GM19395 (cell line): ENCODE results near the gene BCL11B.

Source experiments
- ATAC-seq: cut with Tn5 transposase; IDR thresholded peaks from one replicate; pipeline ENCODE4 v1.9.1; 2021; ENCODE audit warnings: mild to moderate bottlenecking, moderate library complexity; ENCODE audit not compliant: unreplicated experiment

BCL11B gene

GRCh38 chr14:99141236-99141635, 130.8 kb downstream of the BCL11B start:
- ATAC-seq = no peak

DNA sequence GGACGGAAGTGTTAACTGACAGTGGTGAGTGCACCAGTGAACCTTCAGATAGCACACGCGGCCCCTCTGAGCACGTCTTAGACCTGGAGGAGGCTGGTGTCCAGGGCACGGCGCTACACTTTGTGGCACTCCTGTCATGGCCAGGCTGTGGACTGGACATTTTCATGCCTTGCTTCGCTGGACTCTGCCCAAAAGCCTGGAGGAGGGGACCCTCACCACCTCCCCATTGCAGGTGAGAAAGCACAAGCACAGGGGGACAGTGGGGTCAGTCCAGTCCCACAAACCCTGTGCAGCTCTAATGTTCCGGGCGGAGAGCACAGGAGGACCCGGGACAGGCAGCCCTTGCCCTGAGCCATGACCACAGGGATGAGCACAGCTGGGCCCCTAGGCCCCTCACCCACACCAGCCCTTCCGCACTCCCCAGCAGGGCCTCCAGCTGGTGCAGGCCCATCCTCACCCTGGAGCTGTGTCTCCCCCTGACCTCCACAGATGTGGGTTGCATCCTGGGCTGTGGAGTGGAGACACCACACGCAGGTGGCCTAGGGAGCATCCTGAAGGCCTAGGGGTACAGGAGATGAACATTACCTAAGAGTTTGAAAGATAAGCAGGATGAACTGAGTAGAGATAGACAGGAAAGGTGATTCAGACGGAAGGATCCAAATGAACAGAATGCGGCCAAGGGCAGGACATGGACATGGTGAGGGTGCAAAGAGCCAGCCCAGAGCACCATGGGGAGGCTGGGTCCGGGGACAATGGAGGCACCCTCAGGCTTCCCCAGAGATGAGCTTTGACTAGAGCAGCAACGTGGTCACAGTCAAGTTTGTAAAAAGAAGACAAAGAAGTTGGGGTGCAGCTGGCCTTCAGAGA, 132.8 kb downstream of the BCL11B start:
- ATAC-seq = no peak

- ATAC-seq = no peak
These were observed 134.0 kb downstream of the BCL11B start for GRCh38 chr14:99137913-99138571.

DNA sequence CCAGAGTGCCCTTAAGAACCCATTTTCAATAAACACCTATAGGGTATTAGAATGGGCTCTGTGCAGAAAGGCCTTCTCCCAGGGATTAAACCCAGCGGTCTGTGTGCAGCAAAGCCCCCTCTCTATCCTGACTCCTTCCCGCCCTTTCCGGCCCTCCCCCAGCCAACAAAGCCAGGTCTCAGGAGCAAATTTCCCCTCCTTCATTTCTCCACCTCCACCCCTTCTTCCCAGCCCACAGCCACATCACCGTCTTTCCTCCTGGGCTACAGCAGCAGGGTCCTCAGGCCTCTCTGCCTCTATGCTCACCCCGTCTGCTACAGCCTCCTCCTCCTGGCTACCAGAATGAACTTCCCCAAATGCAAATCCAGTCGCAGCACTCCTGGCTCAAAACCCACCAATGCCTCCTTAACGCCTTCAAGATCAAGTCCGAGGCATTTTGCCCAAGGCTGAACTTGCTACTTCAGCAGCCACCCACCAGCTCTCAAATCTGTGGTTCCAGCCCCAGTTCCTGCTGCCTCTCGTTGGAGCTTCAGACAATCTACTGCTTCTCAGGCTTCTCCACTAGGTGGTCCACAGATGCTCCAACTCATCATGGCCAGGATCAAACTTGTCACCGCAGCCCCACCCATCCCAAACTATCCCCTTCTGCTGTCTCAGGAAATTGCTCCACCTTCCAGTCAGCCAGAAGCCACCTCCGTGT, 134.8 kb downstream of the BCL11B start:
- no peak for ATAC-seq

GRCh38 chr14:99136401-99136800, 135.6 kb downstream of the BCL11B start:
- no peak for ATAC-seq

- ATAC-seq = no peak
These were observed 136.0 kb downstream of the BCL11B start for GRCh38 chr14:99136047-99136400.

- no peak for ATAC-seq
These were observed 137.4 kb downstream of the BCL11B start for GRCh38 chr14:99134516-99135046.

- ATAC-seq = no peak
These were observed 138.1 kb downstream of the BCL11B start for GRCh38 chr14:99133636-99134515.

- no peak for ATAC-seq
These were observed 139.0 kb downstream of the BCL11B start for GRCh38 chr14:99132821-99133635.

DNA sequence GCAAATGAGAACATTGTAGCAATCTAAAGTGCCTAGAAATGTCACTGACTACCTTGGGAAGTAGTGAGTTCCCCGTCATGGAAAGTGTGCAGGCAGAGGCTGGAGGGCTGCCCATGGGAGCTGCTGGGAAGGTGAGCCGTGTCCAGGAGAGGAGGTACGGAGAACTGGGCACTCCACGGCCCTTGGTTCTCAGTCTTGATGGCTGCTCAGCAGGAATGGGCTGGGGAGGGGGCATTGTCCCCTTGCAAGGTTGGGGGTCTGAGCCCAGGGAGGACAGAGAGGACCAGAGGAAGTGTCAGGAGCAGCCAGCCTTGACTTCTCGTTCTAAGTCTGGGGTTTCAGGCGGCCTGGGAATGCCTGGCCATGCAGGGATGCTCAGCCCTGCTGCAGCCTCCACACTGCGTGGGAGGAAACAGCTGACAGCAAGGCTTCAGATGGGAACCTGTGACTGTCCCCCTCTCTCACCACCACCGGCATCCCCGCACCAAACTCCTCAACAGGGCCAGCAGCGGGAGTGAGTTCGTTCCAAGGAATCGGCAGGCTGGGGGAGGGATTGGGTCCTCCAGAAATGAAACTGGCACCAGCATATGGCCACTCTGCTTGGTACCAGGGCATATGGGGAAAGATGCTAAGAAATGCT, 140.2 kb downstream of the BCL11B start:
- ATAC-seq = no peak

- ATAC-seq = no peak
These were observed 142.0 kb downstream of the BCL11B start for GRCh38 chr14:99129998-99130397.

GRCh38 chr14:99129211-99129696, 142.7 kb downstream of the BCL11B start:
- no peak for ATAC-seq

DNA sequence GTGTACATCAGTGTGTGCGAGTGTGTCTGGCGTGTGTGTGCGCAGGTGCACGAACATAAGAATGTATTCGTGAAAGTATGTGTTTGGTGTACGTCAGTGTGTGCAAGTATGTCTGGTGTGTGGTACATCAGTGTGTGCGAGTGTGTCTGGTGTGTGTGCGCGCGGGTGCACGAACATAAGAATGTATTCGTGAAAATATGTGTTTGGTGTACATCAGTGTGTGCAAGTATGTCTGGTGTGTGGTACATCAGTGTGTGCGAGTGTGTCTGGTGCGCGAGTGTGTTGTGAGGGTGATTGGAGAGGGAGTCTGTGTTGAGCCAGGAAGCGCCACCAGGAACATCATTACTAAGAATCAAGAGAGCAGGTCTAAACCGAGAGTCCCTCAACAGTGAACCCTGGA, 143.8 kb downstream of the BCL11B start:
- ATAC-seq = no peak

DNA sequence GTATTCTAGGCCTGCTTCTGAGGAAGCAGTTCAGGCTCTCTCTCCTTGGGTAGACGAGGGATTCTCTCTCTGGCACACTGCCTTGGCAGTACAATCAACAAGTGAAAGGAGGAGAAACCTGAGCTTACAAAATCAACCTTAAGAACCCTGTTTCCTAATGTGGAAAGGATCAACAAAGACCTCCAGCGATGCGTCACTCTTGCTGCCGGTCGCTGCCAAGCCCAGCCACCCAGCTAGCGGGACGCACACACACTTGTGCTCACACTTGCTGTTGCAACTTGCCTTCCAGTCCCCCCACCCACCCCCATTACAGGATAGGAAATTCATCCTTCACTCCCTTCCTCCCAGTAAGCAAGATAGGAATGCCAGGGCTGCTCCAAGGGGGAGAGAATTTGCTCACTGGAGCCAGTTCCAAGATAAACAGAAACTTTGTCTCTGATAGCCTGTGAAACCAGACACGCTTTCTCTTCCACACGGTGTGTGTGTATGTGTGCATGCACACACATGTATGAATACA, 144.3 kb downstream of the BCL11B start:
- no peak for ATAC-seq

DNA sequence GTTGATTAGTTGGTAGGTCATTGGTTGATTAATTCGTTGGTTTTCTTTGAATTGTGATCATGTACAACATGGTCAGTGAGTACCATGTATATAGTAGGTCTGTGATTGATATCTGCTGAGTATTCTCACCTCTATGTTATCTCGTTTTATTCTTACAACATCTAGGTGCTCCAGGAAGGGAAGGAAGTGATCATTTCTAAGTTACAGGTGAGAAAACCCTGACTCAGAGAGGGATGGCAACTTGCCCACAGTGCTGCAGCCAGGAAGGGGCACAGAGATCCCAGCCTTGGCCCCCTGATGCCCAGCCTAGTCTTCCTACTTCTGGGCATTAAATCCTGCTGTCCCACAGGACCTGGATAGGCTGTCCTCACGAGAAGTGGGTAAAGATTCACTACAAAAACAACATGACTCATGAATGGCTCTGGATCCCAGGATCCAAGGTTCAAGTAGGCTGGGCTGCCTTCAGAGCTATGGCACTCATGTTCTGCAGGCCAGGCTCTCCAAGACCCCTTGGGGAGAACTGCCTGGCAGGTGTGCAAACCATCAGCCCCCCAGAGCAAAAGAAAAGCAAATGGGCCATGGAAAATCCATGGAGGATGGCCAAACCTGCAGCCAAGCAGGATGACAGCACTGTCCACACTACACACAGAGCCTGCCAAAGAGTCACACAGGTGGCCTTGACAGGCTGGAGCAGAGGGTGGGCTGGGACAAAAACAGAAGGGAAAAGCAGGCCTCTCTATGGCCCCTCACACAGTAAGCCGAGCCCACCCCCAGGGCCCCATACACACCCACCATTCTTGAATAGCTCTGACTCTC, 146.2 kb downstream of the BCL11B start:
- ATAC-seq = no peak

DNA sequence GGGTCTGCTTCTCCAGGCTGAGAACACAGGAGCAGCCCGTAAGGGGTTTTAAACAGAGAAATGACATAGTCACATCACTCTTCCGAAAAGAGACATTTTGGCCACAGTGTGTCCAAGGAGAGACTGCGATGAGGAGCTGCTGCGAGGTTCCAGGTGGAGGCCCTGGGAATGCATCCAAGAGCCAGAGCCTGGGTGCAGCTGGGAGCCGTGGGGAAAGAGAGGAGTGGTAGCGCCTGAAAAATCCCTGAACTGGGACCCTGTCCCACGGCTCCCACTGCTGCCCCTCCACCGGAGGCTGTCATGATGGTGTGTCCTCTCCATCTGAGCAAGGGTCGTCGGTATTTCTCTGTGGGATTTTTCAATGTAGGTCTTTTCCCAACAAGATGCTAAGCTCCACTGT, 146.9 kb downstream of the BCL11B start:
- ATAC-seq = no peak

DNA sequence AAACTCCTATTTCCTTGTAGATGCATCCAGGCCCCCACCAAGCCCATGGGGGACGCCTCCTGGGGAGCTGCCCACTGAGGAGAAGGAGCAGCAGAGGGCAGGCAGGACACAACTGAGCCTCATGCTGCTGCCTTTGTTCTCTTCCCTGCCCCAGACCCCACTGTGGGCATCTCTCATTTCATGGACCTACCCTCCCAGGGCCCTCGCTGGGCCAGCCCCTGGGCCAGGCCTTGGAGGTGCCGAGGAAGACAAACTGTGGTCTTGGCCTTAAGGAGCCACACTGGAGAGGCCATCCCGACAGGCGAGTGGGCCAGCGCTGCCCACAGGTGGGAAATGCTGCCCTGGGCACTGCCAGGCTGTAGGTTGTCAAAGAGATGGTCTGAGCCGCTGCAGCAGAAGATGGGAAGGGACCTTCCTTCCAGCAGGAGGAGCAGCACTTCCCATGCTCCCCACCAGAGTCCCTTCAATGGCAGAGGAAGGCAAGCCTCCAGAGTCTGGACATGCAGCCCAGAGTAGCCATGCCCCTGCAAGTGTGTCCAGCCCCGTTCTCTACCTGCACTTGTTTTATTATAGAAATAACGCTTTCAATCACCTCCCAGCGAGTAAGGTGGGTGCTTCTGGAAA, 147.4 kb downstream of the BCL11B start:
- ATAC-seq = no peak
